Ascending aorta (tissue), 2 donors: ENCODE measurements around the gene ZNF341. TPM values are rescaled to one million over a fixed set of nuclear protein-coding genes. Genes with fewer than 3 reads are reported as not detected.
"Not testable (repeated sequence)": the region's sequence is repeated elsewhere in the genome, so short reads cannot be mapped to it uniquely, and the experiment has no call there.

Experiments
- DNase-seq, 2 donors: peaks; one replicate each; pipeline ENCODE4 v3.0.0-alpha.2; 2019; ENCODE audit warnings: low spot score in 2 of 2
- H3K27ac ChIP-seq, 2 donors: fragments of 200-600 bp; sonication (generic); one replicate each; pipeline ENCODE4 v1.5.1; 2016 to 2017; ENCODE audit warnings: mild to moderate bottlenecking in 1 of 2
- H3K27me3 ChIP-seq: fragments of 200-600 bp; sonication (generic); one replicate; pipeline ENCODE4 v1.5.1; 2017
- H3K36me3 ChIP-seq, 2 donors: fragments of 200-600 bp; sonication (generic); one replicate each; pipeline ENCODE4 v1.5.1; 2016
- H3K4me1 ChIP-seq, 2 donors: fragments of 200-600 bp; sonication (generic); one replicate each; pipeline ENCODE4 v1.5.1; 2016 to 2017; ENCODE audit warnings: mild to moderate bottlenecking in 1 of 2
- H3K4me3 ChIP-seq, 2 donors: fragments of 200-600 bp; sonication (generic); one replicate each; pipeline ENCODE4 v1.5.1; 2016 to 2017; ENCODE audit warnings: mild to moderate bottlenecking in 1 of 2
- H3K9me3 ChIP-seq, 2 donors: fragments of 200-600 bp; sonication (generic); one replicate each; pipeline ENCODE4 v1.5.1; 2016
- CTCF ChIP-seq, 3 experiments: fragments of 200-600 bp in 2 of 3; fragments of 450-650 bp in 1 of 3; sonication (generic) in 2 of 3; IDR thresholded peaks; one replicate each; pipeline ENCODE4 v1.5.1; 2016 to 2019; ENCODE audit warnings: antibody characterized with exemption in 3 of 3, mild to moderate bottlenecking in 1 of 3, moderate library complexity in 1 of 3
- intact Hi-C: fragments of 100-400 bp; cut with DNase I; formaldehyde crosslinking; loops from one replicate; pipeline ENCODE4 v1.15.1; 2023
- total RNA-seq: library from RNA; depleted of rRNA; stranded (reverse); fragments of >200 nt; gene quantifications from one replicate; pipeline ENCODE4 v1.1.0, GENCODE V29; 2016

The ZNF341 gene
- total RNA-seq, 1 donor from 2014 or later = 4.5 TPM

- H3K36me3 ChIP-seq = no peaks in the 10 kb centered on the region
- no peaks in the 10 kb centered on the region for H3K9me3 ChIP-seq
- peak overlapping the region; percentile 90 to 93 for H3K27ac ChIP-seq
- intact Hi-C loops = no loop called here
- TF ChIP-seq CTCF (IDR thresholded peaks at IDR 0.05) = no peak
- H3K4me1 ChIP-seq = peaks cover 11 to 25% of the 10 kb centered on the region in 2 donors
- no peaks in the 10 kb centered on the region for H3K27me3 ChIP-seq
- H3K4me3 ChIP-seq = no peak overlapping the region
- DNase-seq = no peak
Measured at GRCh38 chr20:33693289-33693688, 38.5 kb upstream of the ZNF341 start.

GRCh38 chr20:33693741-33694638 is 37.8 kb upstream of the ZNF341 start:
- no peaks in the 10 kb centered on the region for H3K9me3 ChIP-seq
- no peak for TF ChIP-seq CTCF (IDR thresholded peaks at IDR 0.05)
- H3K4me3 ChIP-seq = no peak overlapping the region
- DNase-seq = no peak
- no peaks in the 10 kb centered on the region for H3K27me3 ChIP-seq
- H3K27ac ChIP-seq = peak overlapping the region; percentile 90 to 93
- intact Hi-C loops = no loop called here
- H3K4me1 ChIP-seq = peaks cover 11 to 25% of the 10 kb centered on the region in 2 donors
- no peaks in the 10 kb centered on the region for H3K36me3 ChIP-seq

GRCh38 chr20:33694639-33695012 is 37.2 kb upstream of the ZNF341 start:
- peaks cover 11 to 25% of the 10 kb centered on the region in 2 donors for H3K4me1 ChIP-seq
- TF ChIP-seq CTCF (IDR thresholded peaks at IDR 0.05) = no peak
- H3K4me3 ChIP-seq = no peak overlapping the region
- H3K36me3 ChIP-seq = no peaks in the 10 kb centered on the region
- no peaks in the 10 kb centered on the region for H3K9me3 ChIP-seq
- DNase-seq = no peak
- H3K27ac ChIP-seq = peak overlapping the region; percentile 90 to 93
- intact Hi-C loops = no loop called here
- no peaks in the 10 kb centered on the region for H3K27me3 ChIP-seq

GRCh38 chr20:33696448-33696847 is 35.3 kb upstream of the ZNF341 start:
- intact Hi-C loops = no loop called here

GRCh38 chr20:33697129-33697528 is 34.7 kb upstream of the ZNF341 start:
- H3K4me3 ChIP-seq = no peak overlapping the region
- H3K9me3 ChIP-seq = no peaks in the 10 kb centered on the region
- intact Hi-C loops = no loop called here
- no peak for TF ChIP-seq CTCF (IDR thresholded peaks at IDR 0.05)
- H3K36me3 ChIP-seq = no peaks in the 10 kb centered on the region
- H3K27ac ChIP-seq = peak overlapping the region in 1 of 2 donors; percentile 77
- H3K4me1 ChIP-seq = peaks cover 11 to 25% of the 10 kb centered on the region in 2 donors
- peak in 1 of 2 donors; percentile 86 for DNase-seq
- no peaks in the 10 kb centered on the region for H3K27me3 ChIP-seq

More at GRCh38 chr20:33696448-33696847, 35.3 kb upstream of the ZNF341 start:
- TF ChIP-seq CTCF (IDR thresholded peaks at IDR 0.05) = no peak
- peak overlapping the region in 1 of 2 donors; percentile 77 for H3K27ac ChIP-seq
- H3K27me3 ChIP-seq = no peaks in the 10 kb centered on the region
- no peaks in the 10 kb centered on the region for H3K36me3 ChIP-seq
- no peak overlapping the region for H3K4me3 ChIP-seq
- no peak for DNase-seq
- peaks cover 11 to 25% of the 10 kb centered on the region in 2 donors for H3K4me1 ChIP-seq
- H3K9me3 ChIP-seq = no peaks in the 10 kb centered on the region

- peaks cover 7 to 21% of the 10 kb centered on the region in 2 donors for H3K4me1 ChIP-seq
- DNase-seq, H3K36me3 ChIP-seq, H3K9me3 ChIP-seq, H3K27ac ChIP-seq, intact Hi-C loops, H3K27me3 ChIP-seq, H3K4me3 ChIP-seq: not testable (repeated sequence)
Measured at GRCh38 chr20:33698966-33699365, 32.8 kb upstream of the ZNF341 start.

- H3K4me1 ChIP-seq, intact Hi-C loops, H3K4me3 ChIP-seq, H3K27ac ChIP-seq, H3K27me3 ChIP-seq, DNase-seq, H3K36me3 ChIP-seq, H3K9me3 ChIP-seq: not testable (repeated sequence)
Measured at GRCh38 chr20:33700696-33701441, 30.9 kb upstream of the ZNF341 start.
